Astrocyte (in vitro differentiated cells and primary cell): ENCODE results near the gene OR51E2. TPM values are rescaled to one million over a fixed set of nuclear protein-coding genes. Genes with fewer than 3 reads are reported as not detected.

Source experiments
- DNase-seq: peaks from one replicate; pipeline ENCODE4 v3.0.0-alpha.2; 2010; ENCODE audit warnings: low read depth
- FAIRE-seq: peaks from 2 replicates; lab custom pipeline; 2011; peaks lifted over from hg19 to GRCh38; lab: Jason Lieb, UNC
- H2AFZ ChIP-seq: 2 replicates; pipeline ENCODE4 v1.6.0; 2012; ENCODE audit warnings: low read depth, low read length, inconsistent platforms
- H3K27ac ChIP-seq: 2 replicates; pipeline ENCODE4 v1.5.1; 2011; ENCODE audit warnings: low read depth, low read length, inconsistent platforms
- H3K27me3 ChIP-seq: 2 replicates; pipeline ENCODE4 v1.6.0; 2011; ENCODE audit warnings: low read length, inconsistent platforms; ENCODE audit not compliant: insufficient read depth
- H3K36me3 ChIP-seq: 2 replicates; pipeline ENCODE4 v1.5.1; 2011; ENCODE audit warnings: low read length, inconsistent platforms; ENCODE audit not compliant: insufficient read depth
- H3K4me1 ChIP-seq: 2 replicates; pipeline ENCODE4 v1.5.1; 2011; ENCODE audit warnings: low read length, inconsistent platforms; ENCODE audit not compliant: insufficient read depth
- H3K4me2 ChIP-seq: 2 replicates; pipeline ENCODE4 v1.6.0; 2012; ENCODE audit warnings: low read length, inconsistent platforms
- H3K4me3 ChIP-seq: 2 replicates; pipeline ENCODE4 v1.5.1; 2011; ENCODE audit warnings: low read depth, mild to moderate bottlenecking, low read length, inconsistent platforms; ENCODE audit not compliant: insufficient read depth
- H3K79me2 ChIP-seq: 2 replicates; pipeline ENCODE4 v1.6.0; 2012; ENCODE audit warnings: mild to moderate bottlenecking, low read length, inconsistent platforms; ENCODE audit not compliant: insufficient read depth
- H3K9ac ChIP-seq: 2 replicates; pipeline ENCODE4 v1.6.0; 2012; ENCODE audit warnings: mild to moderate bottlenecking, low read length, inconsistent platforms
- H3K9me3 ChIP-seq: 2 replicates; pipeline ENCODE4 v1.5.1; 2012; ENCODE audit warnings: low read depth, mild to moderate bottlenecking, low read length, inconsistent platforms; ENCODE audit not compliant: insufficient read depth
- H4K20me1 ChIP-seq: 2 replicates; pipeline ENCODE4 v1.6.0; 2012; ENCODE audit warnings: low read length, inconsistent platforms; ENCODE audit not compliant: insufficient read depth
- H3K27ac Mint-ChIP-seq: one replicate; pipeline ENCODE4 v1.8.0; 2021; ENCODE audit warnings: mild to moderate bottlenecking, mixed read lengths; ENCODE audit not compliant: unreplicated experiment
- H3K27me3 Mint-ChIP-seq: one replicate; pipeline ENCODE4 v1.8.0; 2021; ENCODE audit warnings: low read depth, mixed read lengths; ENCODE audit not compliant: unreplicated experiment
- H3K36me3 Mint-ChIP-seq: one replicate; pipeline ENCODE4 v1.8.0; 2021; ENCODE audit warnings: low read depth, mixed read lengths; ENCODE audit not compliant: unreplicated experiment
- H3K4me1 Mint-ChIP-seq: one replicate; pipeline ENCODE4 v1.8.0; 2021; ENCODE audit warnings: low read depth, mixed read lengths; ENCODE audit not compliant: unreplicated experiment
- H3K4me3 Mint-ChIP-seq: one replicate; pipeline ENCODE4 v1.8.0; 2021; ENCODE audit warnings: mild to moderate bottlenecking, moderate library complexity, mixed read lengths; ENCODE audit not compliant: unreplicated experiment
- H3K9me3 Mint-ChIP-seq: one replicate; pipeline ENCODE4 v1.8.0; 2021; ENCODE audit warnings: mild to moderate bottlenecking, mixed read lengths; ENCODE audit not compliant: unreplicated experiment
- CTCF ChIP-seq: IDR thresholded peaks from 2 replicates; pipeline ENCODE4 v1.5.1; 2011; ENCODE audit warnings: low read depth, mild to moderate bottlenecking, inconsistent platforms, low read length, moderate library complexity; ENCODE audit not compliant: insufficient read depth
- EZH2 ChIP-seq: IDR thresholded peaks from 2 replicates; pipeline ENCODE4 v1.6.1; 2012; ENCODE audit warnings: mild to moderate bottlenecking, low read length, inconsistent platforms; ENCODE audit not compliant: insufficient read depth
- total RNA-seq: library from RNA; stranded (reverse); gene quantifications from 2 replicates; pipeline ENCODE4 v1.2.1, GENCODE V29; 2021

The OR51E2 gene
- total RNA-seq, 1 donor from 2014 or later: 0.27 TPM

GRCh38 chr11:4658629-4659445, 38.8 kb downstream of the OR51E2 start:
- Histone ChIP-seq H2AFZ (no peak overlapping the region), H3K36me3 (no peaks in the 10 kb centered on the region), H3K27ac (no peak overlapping the region), H3K9ac (no peak overlapping the region), H3K9me3 (no peaks in the 10 kb centered on the region), H3K4me1 (no peaks in the 10 kb centered on the region), H4K20me1 (no peaks in the 10 kb centered on the region), H3K4me2 (no peak overlapping the region), H3K79me2 (no peaks in the 10 kb centered on the region), H3K27me3 (no peaks in the 10 kb centered on the region), H3K4me3 (no peak overlapping the region)
- Mint-ChIP-seq H3K27ac (no peak overlapping the region), H3K36me3 (no peaks in the 10 kb centered on the region), H3K9me3 (no peaks in the 10 kb centered on the region), H3K27me3 (no peaks in the 10 kb centered on the region), H3K4me3 (no peak overlapping the region), H3K4me1 (peaks cover 9% of the 10 kb centered on the region)
- TF ChIP-seq EZH2: no peak
- TF ChIP-seq CTCF: no peak
- FAIRE-seq: no peak
- DNase-seq: no peak

GRCh38 chr11:4654635-4655369, 42.9 kb downstream of the OR51E2 start:
- Histone ChIP-seq H3K4me1 (no peaks in the 10 kb centered on the region), H4K20me1 (no peaks in the 10 kb centered on the region), H3K9me3 (no peaks in the 10 kb centered on the region), H3K9ac (no peak overlapping the region), H3K79me2 (no peaks in the 10 kb centered on the region), H3K27ac (no peak overlapping the region), H3K4me2 (no peak overlapping the region), H3K4me3 (no peak overlapping the region), H2AFZ (no peak overlapping the region), H3K36me3 (no peaks in the 10 kb centered on the region), H3K27me3 (no peaks in the 10 kb centered on the region)
- Mint-ChIP-seq H3K9me3 (no peaks in the 10 kb centered on the region), H3K4me1 (peaks cover 9% of the 10 kb centered on the region), H3K4me3 (no peak overlapping the region), H3K27ac (no peak overlapping the region), H3K36me3 (no peaks in the 10 kb centered on the region), H3K27me3 (no peaks in the 10 kb centered on the region)
- no peak for FAIRE-seq
- no peak for DNase-seq
- no peak for TF ChIP-seq CTCF
- no peak for TF ChIP-seq EZH2
